Nephron (organoid): ENCODE measurements around the gene DNAH12.

Experiments used
- H3K27ac Mint-ChIP-seq, 3 experiments: 2 replicates each; pipeline ENCODE4 v1.8.0; 2020; ENCODE audit warnings: mixed read lengths in 3 of 3, mild to moderate bottlenecking in 2 of 3, moderate library complexity in 1 of 3
- H3K27me3 Mint-ChIP-seq: 2 replicates; pipeline ENCODE4 v1.8.0; 2021; ENCODE audit warnings: low read depth, mild to moderate bottlenecking, moderate library complexity, mixed read lengths
- H3K36me3 Mint-ChIP-seq: 2 replicates; pipeline ENCODE4 v1.8.0; 2020; ENCODE audit warnings: low read depth, mixed read lengths
- H3K4me1 Mint-ChIP-seq: 2 replicates; pipeline ENCODE4 v1.8.0; 2020; ENCODE audit warnings: mixed read lengths
- H3K4me3 Mint-ChIP-seq, 3 experiments: 2 replicates each; pipeline ENCODE4 v1.8.0; 2020; ENCODE audit warnings: mild to moderate bottlenecking in 3 of 3, mixed read lengths in 3 of 3, moderate library complexity in 2 of 3
- H3K9me3 Mint-ChIP-seq: 2 replicates; pipeline ENCODE4 v1.8.0; 2020; ENCODE audit warnings: mixed read lengths
- CTCF ChIP-seq, 3 experiments: fragments of 200-600 bp; sonication (generic); IDR thresholded peaks; one replicate each; pipeline ENCODE4 v1.5.0; 2021; ENCODE audit warnings: antibody characterized with exemption in 3 of 3; ENCODE audit not compliant: unreplicated experiment in 3 of 3

Gene DNAH12

GRCh38 chr3:57278237-57278636, 265.9 kb downstream of the DNAH12 start:
- Mint-ChIP-seq H3K27me3 (no peaks in the 10 kb centered on the region), H3K36me3 (peaks cover 17% of the 10 kb centered on the region), H3K9me3 (peaks cover 3% of the 10 kb centered on the region), H3K4me1 (no peaks in the 10 kb centered on the region), H3K4me3 (no peak overlapping the region), H3K27ac (no peak overlapping the region)
- no peak for TF ChIP-seq CTCF (IDR thresholded peaks at IDR 0.05; ENCODE audit: unreplicated experiment in 3 of 3)

- Mint-ChIP-seq H3K36me3 (peaks cover 31% of the 10 kb centered on the region), H3K27ac (no peak overlapping the region), H3K4me1 (no peaks in the 10 kb centered on the region), H3K9me3 (peaks cover 3% of the 10 kb centered on the region), H3K27me3 (no peaks in the 10 kb centered on the region), H3K4me3 (no peak overlapping the region)
- no peak for TF ChIP-seq CTCF (IDR thresholded peaks at IDR 0.05; ENCODE audit: unreplicated experiment in 3 of 3)
Measured at GRCh38 chr3:57275393-57275792, 268.8 kb downstream of the DNAH12 start.

GRCh38 chr3:57274845-57275244, 269.3 kb downstream of the DNAH12 start:
- Mint-ChIP-seq H3K27ac (no peak overlapping the region), H3K4me3 (no peak overlapping the region), H3K4me1 (no peaks in the 10 kb centered on the region), H3K36me3 (peaks cover 36% of the 10 kb centered on the region), H3K9me3 (peaks cover 3% of the 10 kb centered on the region), H3K27me3 (no peaks in the 10 kb centered on the region)
- no peak for TF ChIP-seq CTCF (IDR thresholded peaks at IDR 0.05; ENCODE audit: unreplicated experiment in 3 of 3)

DNA sequence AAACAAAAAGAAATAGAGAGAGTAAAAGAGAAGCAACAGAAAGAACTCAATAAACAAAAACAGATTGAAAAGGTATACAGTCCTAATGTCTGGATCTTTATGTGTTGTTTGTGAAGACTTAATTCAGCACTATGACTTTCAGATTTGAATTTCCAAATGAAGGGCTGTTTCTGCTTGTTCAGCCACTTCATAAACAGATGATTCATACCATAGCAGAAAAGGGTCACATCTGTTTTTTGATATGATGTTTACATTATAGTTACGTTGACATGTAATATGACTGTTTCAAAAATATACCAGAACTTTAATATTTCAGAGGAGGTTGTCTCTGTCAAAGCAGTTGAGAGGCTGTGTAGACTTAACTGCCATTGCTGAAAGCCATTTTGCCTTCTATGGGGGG, 275.7 kb downstream of the DNAH12 start:
- TF ChIP-seq CTCF (IDR thresholded peaks at IDR 0.05; ENCODE audit: unreplicated experiment in 3 of 3) = no peak
- Mint-ChIP-seq H3K27ac (no peak overlapping the region), H3K36me3 (peaks cover 77% of the 10 kb centered on the region), H3K4me3 (no peak overlapping the region), H3K9me3 (peaks cover 33% of the 10 kb centered on the region), H3K4me1 (no peaks in the 10 kb centered on the region), H3K27me3 (no peaks in the 10 kb centered on the region)

DNA sequence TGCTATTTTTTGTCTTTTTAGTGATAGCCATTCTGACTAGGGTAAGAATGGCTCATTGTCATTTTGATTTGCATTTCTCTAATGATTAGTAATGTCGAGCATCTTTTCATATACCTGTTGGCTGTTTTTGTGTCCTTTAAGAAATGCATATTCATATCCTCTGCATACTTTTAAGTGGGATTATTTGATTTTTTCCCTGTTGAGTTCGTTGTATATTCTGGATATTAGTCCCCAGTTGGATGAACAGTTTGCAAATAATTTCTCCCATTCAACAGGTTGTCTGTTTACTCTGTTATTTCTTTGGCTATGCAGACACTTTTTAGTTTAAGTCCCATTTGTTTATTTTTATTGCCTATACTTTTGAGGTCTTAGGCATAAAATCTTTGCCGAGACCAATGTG, 282.2 kb downstream of the DNAH12 start:
- no peak overlapping the region for H3K4me3 Mint-ChIP-seq
- no peak overlapping the region for H3K27ac Mint-ChIP-seq
- no peak for TF ChIP-seq CTCF (IDR thresholded peaks at IDR 0.05; ENCODE audit: unreplicated experiment in 3 of 3)
- no peaks in the 10 kb centered on the region for H3K4me1 Mint-ChIP-seq
- peaks cover 51% of the 10 kb centered on the region for H3K9me3 Mint-ChIP-seq
- no peaks in the 10 kb centered on the region for H3K27me3 Mint-ChIP-seq
- peaks cover 95% of the 10 kb centered on the region for H3K36me3 Mint-ChIP-seq

GRCh38 chr3:57261119-57261518, 283.0 kb downstream of the DNAH12 start:
- no peaks in the 10 kb centered on the region for H3K27me3 Mint-ChIP-seq
- H3K27ac Mint-ChIP-seq = no peak overlapping the region
- peaks cover 43% of the 10 kb centered on the region for H3K9me3 Mint-ChIP-seq
- no peak for TF ChIP-seq CTCF (IDR thresholded peaks at IDR 0.05; ENCODE audit: unreplicated experiment in 3 of 3)
- peaks cover 88% of the 10 kb centered on the region for H3K36me3 Mint-ChIP-seq
- no peak overlapping the region for H3K4me3 Mint-ChIP-seq
- no peaks in the 10 kb centered on the region for H3K4me1 Mint-ChIP-seq
